Measurements from ENCODE around the gene APCDD1L.

DNA sequence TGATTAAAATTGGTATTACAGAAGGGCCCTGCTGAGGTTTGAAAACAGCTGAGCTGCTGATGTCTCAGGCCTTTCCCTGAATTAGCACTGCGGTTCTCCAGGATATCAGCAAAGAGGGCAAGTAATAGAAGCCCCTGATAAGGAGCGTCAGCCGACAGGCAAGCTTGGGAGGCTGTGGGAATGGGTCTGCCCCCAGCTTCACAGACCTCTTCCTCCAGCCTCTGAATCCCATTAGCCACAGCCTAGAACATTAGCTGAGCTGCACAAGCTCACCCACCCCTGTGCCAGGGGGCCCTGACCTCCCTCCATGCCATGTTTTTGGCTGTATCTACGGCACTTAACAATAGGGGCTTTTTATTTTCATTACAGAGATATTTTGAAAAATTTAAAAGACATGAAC lies 66.2 kb downstream of the APCDD1L start:
- no peak for TF ChIP-seq POLR2A (IDR thresholded peaks at IDR 0.05; ENCODE audit: low read length)
- no peak for TF ChIP-seq GATA1 (IDR thresholded peaks at IDR 0.05; ENCODE audit: low read depth, low read length)
